H1 (cell line): ENCODE data around the gene RHBDD1. TPM values are rescaled to one million over a fixed set of nuclear protein-coding genes. Genes with fewer than 3 reads are reported as not detected.
A peak's percentile ranks its signal among the peaks of the same experiment; 100 is the strongest.

Experiments used
- CTCF ChIA-PET: fragments of 300-600 bp; sonication (Branson Sonifier 250); formaldehyde crosslinking; loops from one replicate; lab custom pipeline; 2021; ENCODE audit not compliant: partially characterized antibody; lab: Charles Lee
- POLR2A ChIA-PET: fragments of 300-600 bp; sonication (Branson Sonifier 250); formaldehyde crosslinking; loops from one replicate; lab custom pipeline; 2021; ENCODE audit warnings: inconsistent platforms; ENCODE audit not compliant: partially characterized antibody; lab: Charles Lee
- DNase-seq, 2 experiments: peaks; one replicate each; pipeline versions ENCODE4 v3.0.0 to v3.0.0-alpha.2; 2010 to 2022; ENCODE audit warnings: low spot score in 2 of 2, low read depth in 1 of 2, mixed read lengths in 1 of 2
- FAIRE-seq: peaks from 2 replicates; lab custom pipeline; 2011; peaks lifted over from hg19 to GRCh38; lab: Jason Lieb, UNC
- H2AFZ ChIP-seq: 2 replicates; pipeline ENCODE4 v1.8.1; 2012; ENCODE audit warnings: low read length, inconsistent platforms
- H2AK5ac ChIP-seq: 2 replicates; pipeline ENCODE4 v1.6.1; 2013; ENCODE audit warnings: low read depth, low read length
- H2BK120ac ChIP-seq: replicated peaks from 2 replicates; pipeline ENCODE3; 2013; ENCODE audit warnings: low read depth, low read length, inconsistent platforms
- H2BK12ac ChIP-seq: 2 replicates; pipeline ENCODE4 v1.6.1; 2013; ENCODE audit warnings: low read depth, low read length
- H2BK15ac ChIP-seq: 2 replicates; pipeline ENCODE4 v1.6.1; 2013; ENCODE audit warnings: low read length
- H2BK20ac ChIP-seq: 2 replicates; pipeline ENCODE4 v1.6.1; 2013; ENCODE audit warnings: low read length
- H2BK5ac ChIP-seq: 2 replicates; pipeline ENCODE4 v1.6.1; 2013; ENCODE audit warnings: low read depth, low read length
- H3K14ac ChIP-seq: 2 replicates; pipeline ENCODE4 v1.6.1; 2013; ENCODE audit warnings: inconsistent platforms; ENCODE audit not compliant: insufficient read length
- H3K18ac ChIP-seq: 2 replicates; pipeline ENCODE4 v1.6.1; 2013; ENCODE audit warnings: low read length; ENCODE audit errors: extremely low read depth
- H3K23ac ChIP-seq: 2 replicates; pipeline ENCODE4 v1.6.1; 2013; ENCODE audit warnings: inconsistent platforms; ENCODE audit not compliant: insufficient read length
- H3K23me2 ChIP-seq: 2 replicates; pipeline ENCODE4 v1.6.1; 2013; ENCODE audit warnings: low read depth, low read length
- H3K27ac ChIP-seq: 2 replicates; pipeline ENCODE4 v1.6.1; 2011; ENCODE audit warnings: low read depth, low read length, inconsistent platforms
- H3K27me3 ChIP-seq, 4 experiments: replicated peaks in 1 of 4; 1 replicate in 1 of 4; 2 replicates in 3 of 4; pipeline versions ENCODE4 v1.6.1 to v1.8.1; 2011 to 2013; ENCODE audit warnings: low read length in 3 of 4, mild to moderate bottlenecking in 3 of 4, inconsistent platforms in 2 of 4, mixed read lengths in 2 of 4, moderate library complexity in 1 of 4; ENCODE audit not compliant: control insufficient read depth in 3 of 4, insufficient read depth in 3 of 4; ENCODE audit errors: extremely low read depth in 1 of 4
- H3K36me3 ChIP-seq, 4 experiments: 2 replicates each; pipeline versions ENCODE4 v1.6.1 to v1.8.1; 2011 to 2013; ENCODE audit warnings: mild to moderate bottlenecking in 4 of 4, low read length in 3 of 4, moderate library complexity in 2 of 4, control low read depth in 1 of 4, inconsistent platforms in 1 of 4; ENCODE audit not compliant: insufficient read depth in 4 of 4, control insufficient read depth in 2 of 4
- H3K4ac ChIP-seq: replicated peaks from 2 replicates; pipeline ENCODE3; 2013; ENCODE audit warnings: low read length, low read depth, mixed read lengths, inconsistent platforms; ENCODE audit not compliant: insufficient read length
- H3K4me1 ChIP-seq, 4 experiments: replicated peaks in 1 of 4; 1 replicate in 1 of 4; 2 replicates in 3 of 4; pipeline versions ENCODE4 v1.6.1 to v1.8.1; 2011 to 2013; ENCODE audit warnings: low read length in 3 of 4, inconsistent platforms in 2 of 4, mixed read lengths in 1 of 4; ENCODE audit not compliant: insufficient read depth in 4 of 4, control insufficient read depth in 3 of 4
- H3K4me2 ChIP-seq, 2 experiments: 2 replicates each; pipeline versions ENCODE4 v1.6.1 to v1.8.1; 2011 to 2013; ENCODE audit warnings: low read depth in 2 of 2, low read length in 2 of 2, control low read depth in 1 of 2, inconsistent platforms in 1 of 2, mild to moderate bottlenecking in 1 of 2; ENCODE audit not compliant: insufficient read depth in 1 of 2
- H3K4me3 ChIP-seq, 4 experiments: fragments of 200-600, 300-600 bp in 1 of 4; sonication (generic), shearing (Covaris generic), sonication (Bioruptor Twin) in 1 of 4; 2 replicates each; pipeline versions ENCODE4 v1.5.1 to v1.8.1; 2011 to 2016; ENCODE audit warnings: low read length in 4 of 4, low read depth in 3 of 4, control low read depth in 2 of 4, inconsistent platforms in 2 of 4, mild to moderate bottlenecking in 2 of 4, mixed read lengths in 1 of 4, moderate library complexity in 1 of 4; ENCODE audit not compliant: insufficient read depth in 2 of 4; ENCODE audit errors: extremely low read depth in 1 of 4
- H3K56ac ChIP-seq: replicated peaks from 2 replicates; pipeline ENCODE3; 2013; ENCODE audit warnings: low read depth, mild to moderate bottlenecking, mixed read lengths, low read length, inconsistent platforms; ENCODE audit not compliant: insufficient read length
- H3K79me1 ChIP-seq: 2 replicates; pipeline ENCODE4 v1.6.1; 2013; ENCODE audit warnings: low read depth, low read length, control low read depth
- H3K79me2 ChIP-seq, 2 experiments: 2 replicates each; pipeline versions ENCODE4 v1.6.1 to v1.8.1; 2012 to 2013; ENCODE audit warnings: low read length in 2 of 2, mild to moderate bottlenecking in 2 of 2, inconsistent platforms in 1 of 2; ENCODE audit not compliant: insufficient read depth in 2 of 2, control insufficient read depth in 1 of 2
- H3K9ac ChIP-seq, 4 experiments: replicated peaks in 1 of 4; 1 replicate in 1 of 4; 2 replicates in 3 of 4; pipeline versions ENCODE4 v1.6.1 to v1.8.1; 2011 to 2013; ENCODE audit warnings: low read depth in 3 of 4, low read length in 3 of 4, control low read depth in 2 of 4, mild to moderate bottlenecking in 2 of 4, moderate library complexity in 2 of 4, inconsistent platforms in 1 of 4; ENCODE audit errors: extremely low read depth in 1 of 4
- H3K9me3 ChIP-seq, 2 experiments: 2 replicates each; pipeline versions ENCODE4 v1.6.1 to v1.8.1; 2012 to 2013; ENCODE audit warnings: mild to moderate bottlenecking in 2 of 2, moderate library complexity in 2 of 2, control low read depth in 1 of 2, inconsistent platforms in 1 of 2, low read depth in 1 of 2, low read length in 1 of 2, mixed read lengths in 1 of 2; ENCODE audit not compliant: insufficient read depth in 2 of 2
- H4K20me1 ChIP-seq, 2 experiments: replicated peaks in 1 of 2; 2 replicates each; pipeline versions ENCODE3 to v1.8.1; 2011 to 2013; ENCODE audit warnings: inconsistent platforms in 2 of 2, low read length in 2 of 2, mild to moderate bottlenecking in 1 of 2; ENCODE audit not compliant: insufficient read depth in 2 of 2, control insufficient read depth in 1 of 2
- H4K5ac ChIP-seq: 2 replicates; pipeline ENCODE4 v1.6.1; 2013; ENCODE audit warnings: low read length, low read depth, mixed read lengths, inconsistent platforms; ENCODE audit not compliant: insufficient read length
- H4K8ac ChIP-seq: 2 replicates; pipeline ENCODE4 v1.8.0; 2013; ENCODE audit warnings: mild to moderate bottlenecking, moderate library complexity, low read length, inconsistent platforms; ENCODE audit not compliant: insufficient read depth; ENCODE audit errors: extremely low read depth
- H4K91ac ChIP-seq: replicated peaks from 2 replicates; pipeline ENCODE3; 2013; ENCODE audit warnings: low read length, mixed read lengths, inconsistent platforms; ENCODE audit not compliant: insufficient read length
- KDM4A ChIP-seq: IDR thresholded peaks from one replicate; pipeline ENCODE4 v1.7.1; 2012; ENCODE audit warnings: low read depth, mild to moderate bottlenecking, moderate library complexity, low read length, inconsistent platforms; ENCODE audit not compliant: severe bottlenecking
- MAX ChIP-seq: IDR thresholded peaks from 2 replicates; pipeline ENCODE4 v1.6.1; 2012; ENCODE audit warnings: inconsistent platforms
- PHF8 ChIP-seq: fragments of 200-600 bp; sonication (generic); conservative IDR thresholded peaks from 2 replicates; pipeline ENCODE4 v1.7.1; 2012; ENCODE audit warnings: low read depth, mild to moderate bottlenecking, inconsistent platforms, low read length, moderate library complexity
- RAD21 ChIP-seq, 2 experiments: IDR thresholded peaks in 1 of 2; conservative IDR thresholded peaks in 1 of 2; 2 replicates each; pipeline ENCODE4 v1.6.1; 2011; ENCODE audit warnings: low read depth in 2 of 2, low read length in 2 of 2, improper control_type of control experiment in 1 of 2, inconsistent platforms in 1 of 2, mild to moderate bottlenecking in 1 of 2, moderate library complexity in 1 of 2
- ZNF274 ChIP-seq: IDR thresholded peaks from 2 replicates; pipeline ENCODE4 v1.7.0; 2012; ENCODE audit warnings: low read length, borderline replicate concordance; ENCODE audit errors: extremely low read depth
- WGBS, 2 experiments: shearing (Covaris generic) in 1 of 2; methylation state at CpG; one replicate each; pipeline versions ENCODE4 v1.1.6 to v1.1.7; 2013 to 2015; ENCODE audit warnings: low lambda C conversion rate in 2 of 2, mixed read lengths in 2 of 2, inconsistent platforms in 1 of 2, low coverage in 1 of 2, missing lambda C conversion rate in 1 of 2; ENCODE audit not compliant: insufficient replicate concordance in 2 of 2, insufficient coverage in 1 of 2, insufficient read length in 1 of 2; ENCODE audit errors: extremely low coverage in 1 of 2, missing lambda C conversion rate in 1 of 2; 5-methylcytosine and 5-hydroxymethylcytosine counted together
- polyA plus RNA-seq, 7 experiments: library from polyadenylated mRNA; depleted of rRNA in 3 of 7; stranded (reverse) in 5 of 7; unstranded in 2 of 7; fragments of >200 nt in 5 of 7; fragments of 200-250 nt in 2 of 7; gene quantifications; 1 replicate in 5 of 7; 2 replicates in 1 of 7; 4 replicates in 1 of 7; pipeline versions ENCODE4 v1.2.1 to v1.2.3, GENCODE V29; 2011 to 2013; ENCODE audit warnings: missing spikeins in 2 of 7, mixed read lengths in 2 of 7
- total RNA-seq: library from RNA; stranded (reverse); fragmentation: NEBNext Ultra II Directional; extraction: Animal tissue kit (Norgen Biotek cat#: 25700); gene quantifications from 2 replicates; pipeline ENCODE4 v1.2.1, GENCODE V29; 2021
- TF ChIP-seq, protein P1 (sequence below), 3 experiments: IDR thresholded peaks; 1 replicate in 2 of 3; 2 replicates in 1 of 3; pipeline versions ENCODE4 v1.5.1 to v1.6.1; 2011; ENCODE audit warnings: low read length in 3 of 3, mild to moderate bottlenecking in 3 of 3, inconsistent platforms in 2 of 3, low read depth in 1 of 3, moderate library complexity in 1 of 3; ENCODE audit not compliant: insufficient read depth in 1 of 3; ENCODE audit errors: control extremely low read depth in 1 of 3

Gene RHBDD1
- total and polyA plus RNA-seq, 2 of the 8 experiments (the other 6 are each of a cell fraction or from before 2014, with no cell fraction given), result 10.5 to 23.1 TPM

GRCh38 chr2:226798422-226799210 is 37.2 kb upstream of the RHBDD1 start:
- peak overlapping the region; percentile 82 to 96 for H3K4me2 ChIP-seq
- peaks cover 6 to 15% of the 10 kb centered on the region in 2 experiments for H4K20me1 ChIP-seq
- ChIA-PET POLR2A (interaction anchor here (0.8 to 1.8 kb wide), 5 partner anchors 9 to 52 kb away, joined by 3 to 6 read pairs (median 4); partner anchors contain the start of gene RHBDD1), CTCF (interaction anchor here (0.7 to 2.1 kb wide), 10 partner anchors 9 to 768 kb away, joined by 3 to 8 read pairs (median 3); no protein-coding TSS in a partner anchor)
- H3K79me1 ChIP-seq, result 0 out of 2 replicates have a peak, but pooled peaks cover 3% of the 10 kb centered on the region
- peak overlapping the region; percentile 79 for H4K91ac ChIP-seq
- no peak for FAIRE-seq
- peak overlapping the region; percentile 87 for H3K18ac ChIP-seq
- H3K56ac ChIP-seq, result no peak overlapping the region
- H3K4ac ChIP-seq, result peak overlapping the region; percentile 44
- 6% methylated on average over 44 of the region's 80 CpGs; no CpG with 5 or more reads in 1 of the 2 experiments for WGBS, 2 experiments
- H3K36me3 ChIP-seq, result peaks cover 0 to 27% (median 9%) of the 10 kb centered on the region in 4 experiments; a peak in 4 of 8 replicates
- H2BK12ac ChIP-seq, result 0 out of 2 replicates have a peak overlapping the region, but pooled peaks have one; percentile 50
- peaks cover 0 to 43% of the 10 kb centered on the region in 2 experiments; a peak in 3 of 4 replicates for H3K79me2 ChIP-seq
- no peak overlapping the region for H2BK15ac ChIP-seq
- peak overlapping the region; percentile 92; the same call in 1 of the 2 replicates for H4K8ac ChIP-seq
- peak overlapping the region; percentile 57 to 97 (median 73) for H3K4me3 ChIP-seq
- H3K9ac ChIP-seq, result peak overlapping the region; percentile 51 to 72 (median 60)
- no peak overlapping the region for H3K23ac ChIP-seq
- H3K4me1 ChIP-seq, result peaks cover 0 to 20% (median 16%) of the 10 kb centered on the region in 4 experiments; a peak in 6 of 7 replicates
- peaks cover 19% of the 10 kb centered on the region for H3K23me2 ChIP-seq
- H2AK5ac ChIP-seq, result no peak overlapping the region
- H3K9me3 ChIP-seq, result peaks cover 0 to 3% of the 10 kb centered on the region in 2 experiments; a peak in 1 of 4 replicates
- no peak overlapping the region for H4K5ac ChIP-seq
- H2BK120ac ChIP-seq, result no peak overlapping the region
- H2AFZ ChIP-seq, result no peak overlapping the region
- peak overlapping the region; percentile 24; the same call in 1 of the 2 replicates for H2BK5ac ChIP-seq
- DNase-seq, result peak in 1 of 2 experiments; percentile 72
- H3K27me3 ChIP-seq, result no peaks in the 10 kb centered on the region
- H3K27ac ChIP-seq, result peak overlapping the region; percentile 64; the same call in 1 of the 2 replicates
- no peak overlapping the region for H2BK20ac ChIP-seq
- no peak overlapping the region for H3K14ac ChIP-seq
- TF ChIP-seq MAX (peak; percentile 90), PHF8 (0 out of 2 replicates have a peak, but pooled peaks have one; percentile 8), KDM4A (peak; percentile 78), RAD21 (IDR thresholded peaks at IDR 0.05 in 1 of 2, conservative IDR thresholded peaks at IDR 0.05 in 1 of 2; ENCODE audit: low read depth in 2 of 2, low read length in 2 of 2) (peak; percentile 31 to 51), ZNF274 (no peak)
- TF ChIP-seq, protein P1, sequence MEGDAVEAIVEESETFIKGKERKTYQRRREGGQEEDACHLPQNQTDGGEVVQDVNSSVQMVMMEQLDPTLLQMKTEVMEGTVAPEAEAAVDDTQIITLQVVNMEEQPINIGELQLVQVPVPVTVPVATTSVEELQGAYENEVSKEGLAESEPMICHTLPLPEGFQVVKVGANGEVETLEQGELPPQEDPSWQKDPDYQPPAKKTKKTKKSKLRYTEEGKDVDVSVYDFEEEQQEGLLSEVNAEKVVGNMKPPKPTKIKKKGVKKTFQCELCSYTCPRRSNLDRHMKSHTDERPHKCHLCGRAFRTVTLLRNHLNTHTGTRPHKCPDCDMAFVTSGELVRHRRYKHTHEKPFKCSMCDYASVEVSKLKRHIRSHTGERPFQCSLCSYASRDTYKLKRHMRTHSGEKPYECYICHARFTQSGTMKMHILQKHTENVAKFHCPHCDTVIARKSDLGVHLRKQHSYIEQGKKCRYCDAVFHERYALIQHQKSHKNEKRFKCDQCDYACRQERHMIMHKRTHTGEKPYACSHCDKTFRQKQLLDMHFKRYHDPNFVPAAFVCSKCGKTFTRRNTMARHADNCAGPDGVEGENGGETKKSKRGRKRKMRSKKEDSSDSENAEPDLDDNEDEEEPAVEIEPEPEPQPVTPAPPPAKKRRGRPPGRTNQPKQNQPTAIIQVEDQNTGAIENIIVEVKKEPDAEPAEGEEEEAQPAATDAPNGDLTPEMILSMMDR (IDR thresholded peaks at IDR 0.05; ENCODE audit: control extremely low read depth in 1 of 3, insufficient read depth in 1 of 3, low read depth in 1 of 3, low read length in 3 of 3), result peak in 2 of 3 experiments; percentile 35 to 44; a peak in 3 of 4 replicates
